HL-60 (cell line): ENCODE results near the gene PCDH15.

Experiments
- CTCF ChIP-seq: IDR thresholded peaks from one replicate; pipeline ENCODE4 v1.5.1; 2011; ENCODE audit warnings: low read length, control low read depth, inconsistent platforms; ENCODE audit not compliant: insufficient read depth
- GABPA ChIP-seq: IDR thresholded peaks from 2 replicates; pipeline ENCODE4 v1.6.1; 2012; ENCODE audit warnings: low read depth
- POLR2AphosphoS5 ChIP-seq: IDR thresholded peaks from 2 replicates; pipeline ENCODE4 v1.6.1; 2012; ENCODE audit warnings: low read depth
- REST ChIP-seq: IDR thresholded peaks from 2 replicates; pipeline ENCODE4 v1.6.1; 2012; ENCODE audit warnings: low read depth; ENCODE audit not compliant: insufficient replicate concordance

DNA sequence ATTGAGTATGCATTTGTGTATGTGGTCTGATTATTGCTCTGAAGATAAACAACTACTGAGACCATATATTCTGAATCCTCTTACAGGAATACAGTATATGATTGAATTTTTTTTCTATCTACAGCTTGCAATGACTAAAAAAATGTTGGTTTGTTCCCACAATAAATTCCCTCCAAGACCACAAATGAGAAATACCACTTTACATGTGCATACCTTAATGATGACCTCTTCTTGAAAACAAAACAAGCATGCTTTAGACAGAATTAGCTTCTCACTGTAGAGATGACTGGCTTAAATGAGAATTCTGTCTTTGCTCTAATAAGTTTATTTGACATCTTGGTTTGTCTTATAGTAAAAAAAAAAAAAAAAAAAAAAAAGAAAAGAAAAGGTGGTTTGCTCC lies 241.5 kb downstream of the PCDH15 start:
- TF ChIP-seq CTCF = no peak
- TF ChIP-seq GABPA = no peak
- TF ChIP-seq POLR2AphosphoS5 = no peak
- TF ChIP-seq REST = no peak
